Measurements from ENCODE around the gene PRELID1.

DNA sequence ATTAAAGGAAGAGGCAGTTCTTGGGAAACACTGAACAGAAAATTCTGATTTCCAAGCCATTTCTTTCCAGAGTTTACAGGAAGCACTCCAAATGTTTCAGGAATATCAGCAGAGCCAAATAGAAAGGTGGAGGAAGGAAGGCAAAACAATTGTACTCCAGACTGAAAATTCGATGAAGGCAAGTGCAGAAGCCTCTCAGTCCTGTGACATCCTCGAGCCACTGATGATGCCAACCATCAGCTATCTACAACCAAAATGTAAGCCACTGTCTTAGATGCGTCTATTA lies 45.7 kb downstream of the PRELID1 start:
- TF ChIP-seq POLR2AphosphoS5 (IDR thresholded peaks at IDR 0.05; ENCODE audit: low read depth) (no peak), GABPA (IDR thresholded peaks at IDR 0.05; ENCODE audit: low read depth) (no peak), SPI1 (IDR thresholded peaks at IDR 0.05; ENCODE audit: borderline replicate concordance, low read depth) (no peak)
- TF ChIP-seq, protein P1, sequence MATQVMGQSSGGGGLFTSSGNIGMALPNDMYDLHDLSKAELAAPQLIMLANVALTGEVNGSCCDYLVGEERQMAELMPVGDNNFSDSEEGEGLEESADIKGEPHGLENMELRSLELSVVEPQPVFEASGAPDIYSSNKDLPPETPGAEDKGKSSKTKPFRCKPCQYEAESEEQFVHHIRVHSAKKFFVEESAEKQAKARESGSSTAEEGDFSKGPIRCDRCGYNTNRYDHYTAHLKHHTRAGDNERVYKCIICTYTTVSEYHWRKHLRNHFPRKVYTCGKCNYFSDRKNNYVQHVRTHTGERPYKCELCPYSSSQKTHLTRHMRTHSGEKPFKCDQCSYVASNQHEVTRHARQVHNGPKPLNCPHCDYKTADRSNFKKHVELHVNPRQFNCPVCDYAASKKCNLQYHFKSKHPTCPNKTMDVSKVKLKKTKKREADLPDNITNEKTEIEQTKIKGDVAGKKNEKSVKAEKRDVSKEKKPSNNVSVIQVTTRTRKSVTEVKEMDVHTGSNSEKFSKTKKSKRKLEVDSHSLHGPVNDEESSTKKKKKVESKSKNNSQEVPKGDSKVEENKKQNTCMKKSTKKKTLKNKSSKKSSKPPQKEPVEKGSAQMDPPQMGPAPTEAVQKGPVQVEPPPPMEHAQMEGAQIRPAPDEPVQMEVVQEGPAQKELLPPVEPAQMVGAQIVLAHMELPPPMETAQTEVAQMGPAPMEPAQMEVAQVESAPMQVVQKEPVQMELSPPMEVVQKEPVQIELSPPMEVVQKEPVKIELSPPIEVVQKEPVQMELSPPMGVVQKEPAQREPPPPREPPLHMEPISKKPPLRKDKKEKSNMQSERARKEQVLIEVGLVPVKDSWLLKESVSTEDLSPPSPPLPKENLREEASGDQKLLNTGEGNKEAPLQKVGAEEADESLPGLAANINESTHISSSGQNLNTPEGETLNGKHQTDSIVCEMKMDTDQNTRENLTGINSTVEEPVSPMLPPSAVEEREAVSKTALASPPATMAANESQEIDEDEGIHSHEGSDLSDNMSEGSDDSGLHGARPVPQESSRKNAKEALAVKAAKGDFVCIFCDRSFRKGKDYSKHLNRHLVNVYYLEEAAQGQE (IDR thresholded peaks at IDR 0.05; ENCODE audit: insufficient replicate concordance, low read depth) = no peak
- TF ChIP-seq, protein P2, sequence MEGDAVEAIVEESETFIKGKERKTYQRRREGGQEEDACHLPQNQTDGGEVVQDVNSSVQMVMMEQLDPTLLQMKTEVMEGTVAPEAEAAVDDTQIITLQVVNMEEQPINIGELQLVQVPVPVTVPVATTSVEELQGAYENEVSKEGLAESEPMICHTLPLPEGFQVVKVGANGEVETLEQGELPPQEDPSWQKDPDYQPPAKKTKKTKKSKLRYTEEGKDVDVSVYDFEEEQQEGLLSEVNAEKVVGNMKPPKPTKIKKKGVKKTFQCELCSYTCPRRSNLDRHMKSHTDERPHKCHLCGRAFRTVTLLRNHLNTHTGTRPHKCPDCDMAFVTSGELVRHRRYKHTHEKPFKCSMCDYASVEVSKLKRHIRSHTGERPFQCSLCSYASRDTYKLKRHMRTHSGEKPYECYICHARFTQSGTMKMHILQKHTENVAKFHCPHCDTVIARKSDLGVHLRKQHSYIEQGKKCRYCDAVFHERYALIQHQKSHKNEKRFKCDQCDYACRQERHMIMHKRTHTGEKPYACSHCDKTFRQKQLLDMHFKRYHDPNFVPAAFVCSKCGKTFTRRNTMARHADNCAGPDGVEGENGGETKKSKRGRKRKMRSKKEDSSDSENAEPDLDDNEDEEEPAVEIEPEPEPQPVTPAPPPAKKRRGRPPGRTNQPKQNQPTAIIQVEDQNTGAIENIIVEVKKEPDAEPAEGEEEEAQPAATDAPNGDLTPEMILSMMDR (IDR thresholded peaks at IDR 0.05; ENCODE audit: insufficient read depth, low read length) = no peak
